Measurements from ENCODE around the gene DLG2. TPM values are rescaled to one million over a fixed set of nuclear protein-coding genes. Genes with fewer than 3 reads are reported as not detected.
"Not testable (repeated sequence)": the region's sequence is repeated elsewhere in the genome, so short reads cannot be mapped to it uniquely, and the experiment has no call there.

DLG2 gene
- total RNA-seq, 2 experiments from 2014 or later: 2.0 to 2.1 TPM

- no peaks in the 10 kb centered on the region for H3K36me3 ChIP-seq (ENCODE audit: insufficient read depth, low read length)
- Mint-ChIP-seq H3K9me3 (peaks cover 15% of the 10 kb centered on the region), H3K4me3 (no peak overlapping the region), H3K36me3 (ENCODE audit: low read depth) (no peaks in the 10 kb centered on the region), H3K27ac (no peak overlapping the region), H3K4me1 (ENCODE audit: low read depth) (no peaks in the 10 kb centered on the region), H3K27me3 (no peaks in the 10 kb centered on the region)
- no peak for DNase-seq
- no peaks in the 10 kb centered on the region for H3K27me3 ChIP-seq (ENCODE audit: control insufficient read depth in 1 of 2, insufficient read depth in 2 of 2, low read length in 2 of 2)
- H3K4me3 ChIP-seq (ENCODE audit: low read length): no peak overlapping the region
- H3K4me1 ChIP-seq (ENCODE audit: insufficient read depth, low read length): no peaks in the 10 kb centered on the region
- peaks cover 0 to 20% of the 10 kb centered on the region in 2 experiments for H3K9me3 ChIP-seq (ENCODE audit: control insufficient read depth in 1 of 2, insufficient read depth in 1 of 2, low read length in 2 of 2)
- intact Hi-C loops (cut with DNase I, micrococcal nuclease): no loop called here
- ChIA-PET CTCF (no interaction called here), POLR2A (no interaction called here)
- no peak for ATAC-seq (ENCODE audit: poor library complexity)
- no peak overlapping the region for H3K27ac ChIP-seq (ENCODE audit: low read depth in 1 of 2, low read length in 2 of 2)
- TF ChIP-seq, protein P1, sequence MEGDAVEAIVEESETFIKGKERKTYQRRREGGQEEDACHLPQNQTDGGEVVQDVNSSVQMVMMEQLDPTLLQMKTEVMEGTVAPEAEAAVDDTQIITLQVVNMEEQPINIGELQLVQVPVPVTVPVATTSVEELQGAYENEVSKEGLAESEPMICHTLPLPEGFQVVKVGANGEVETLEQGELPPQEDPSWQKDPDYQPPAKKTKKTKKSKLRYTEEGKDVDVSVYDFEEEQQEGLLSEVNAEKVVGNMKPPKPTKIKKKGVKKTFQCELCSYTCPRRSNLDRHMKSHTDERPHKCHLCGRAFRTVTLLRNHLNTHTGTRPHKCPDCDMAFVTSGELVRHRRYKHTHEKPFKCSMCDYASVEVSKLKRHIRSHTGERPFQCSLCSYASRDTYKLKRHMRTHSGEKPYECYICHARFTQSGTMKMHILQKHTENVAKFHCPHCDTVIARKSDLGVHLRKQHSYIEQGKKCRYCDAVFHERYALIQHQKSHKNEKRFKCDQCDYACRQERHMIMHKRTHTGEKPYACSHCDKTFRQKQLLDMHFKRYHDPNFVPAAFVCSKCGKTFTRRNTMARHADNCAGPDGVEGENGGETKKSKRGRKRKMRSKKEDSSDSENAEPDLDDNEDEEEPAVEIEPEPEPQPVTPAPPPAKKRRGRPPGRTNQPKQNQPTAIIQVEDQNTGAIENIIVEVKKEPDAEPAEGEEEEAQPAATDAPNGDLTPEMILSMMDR (IDR thresholded peaks at IDR 0.05): no peak
These were observed 220.3 kb downstream of the DLG2 start for GRCh38 chr11:85406841-85407240.

DNA sequence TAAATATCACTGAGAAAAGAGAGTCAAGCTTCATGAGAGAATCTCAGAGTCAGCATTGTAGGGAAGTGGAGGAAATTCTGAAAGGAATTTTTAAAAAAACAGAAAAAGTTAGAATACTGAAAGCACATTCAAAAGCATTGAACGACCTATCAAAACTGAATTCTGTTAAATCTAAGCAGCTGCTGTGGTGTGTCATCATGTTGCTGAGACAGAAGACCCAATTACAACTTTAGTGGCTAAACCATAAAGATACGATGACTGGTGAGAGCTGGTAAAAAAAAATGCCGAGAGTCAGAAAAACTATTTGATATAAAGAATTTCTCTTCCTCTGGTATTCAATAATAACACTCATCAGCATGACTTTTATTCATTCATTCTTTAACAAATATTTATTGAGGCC lies 220.8 kb downstream of the DLG2 start:
- Histone ChIP-seq H3K9me3 (ENCODE audit: control insufficient read depth in 1 of 2, insufficient read depth in 1 of 2, low read length in 2 of 2) (peaks cover 0 to 20% of the 10 kb centered on the region in 2 experiments), H3K36me3 (ENCODE audit: insufficient read depth, low read length) (no peaks in the 10 kb centered on the region), H3K27ac (ENCODE audit: low read depth in 1 of 2, low read length in 2 of 2) (no peak overlapping the region), H3K4me1 (ENCODE audit: insufficient read depth, low read length) (no peaks in the 10 kb centered on the region), H3K27me3 (ENCODE audit: control insufficient read depth in 1 of 2, insufficient read depth in 2 of 2, low read length in 2 of 2) (no peaks in the 10 kb centered on the region), H3K4me3 (ENCODE audit: low read length) (no peak overlapping the region)
- CTCF ChIA-PET: no interaction called here
- intact Hi-C loops (cut with DNase I, micrococcal nuclease): no loop called here
- no peak overlapping the region for H3K27ac Mint-ChIP-seq
- TF ChIP-seq, protein P1 (IDR thresholded peaks at IDR 0.05): no peak
- no peaks in the 10 kb centered on the region for H3K4me1 Mint-ChIP-seq (ENCODE audit: low read depth)
- no peak overlapping the region for H3K4me3 Mint-ChIP-seq
- no peaks in the 10 kb centered on the region for H3K27me3 Mint-ChIP-seq
- DNase-seq: no peak
- peaks cover 13% of the 10 kb centered on the region for H3K9me3 Mint-ChIP-seq
- H3K36me3 Mint-ChIP-seq (ENCODE audit: low read depth): peaks cover 3% of the 10 kb centered on the region
- no peak for ATAC-seq (ENCODE audit: poor library complexity)
- POLR2A ChIA-PET: no interaction called here

- intact Hi-C loops (cut with DNase I, micrococcal nuclease); H3K27ac ChIP-seq (ENCODE audit: low read depth in 1 of 2, low read length in 2 of 2); H3K4me3 Mint-ChIP-seq; H3K27ac Mint-ChIP-seq; DNase-seq; H3K27me3 ChIP-seq (ENCODE audit: control insufficient read depth in 1 of 2, insufficient read depth in 2 of 2, low read length in 2 of 2); H3K4me3 ChIP-seq (ENCODE audit: low read length); H3K4me1 Mint-ChIP-seq (ENCODE audit: low read depth); POLR2A ChIA-PET; H3K27me3 Mint-ChIP-seq; ATAC-seq (ENCODE audit: poor library complexity); CTCF ChIA-PET; H3K36me3 ChIP-seq (ENCODE audit: insufficient read depth, low read length); H3K4me1 ChIP-seq (ENCODE audit: insufficient read depth, low read length): not testable (repeated sequence)
- H3K9me3 Mint-ChIP-seq: peaks cover 36% of the 10 kb centered on the region
- peaks cover 7 to 11% of the 10 kb centered on the region in 2 experiments for H3K9me3 ChIP-seq (ENCODE audit: control insufficient read depth in 1 of 2, insufficient read depth in 1 of 2, low read length in 2 of 2)
- H3K36me3 Mint-ChIP-seq (ENCODE audit: low read depth): peaks cover 21% of the 10 kb centered on the region
These were observed 231.6 kb downstream of the DLG2 start for GRCh38 chr11:85395515-85396055.

DNA sequence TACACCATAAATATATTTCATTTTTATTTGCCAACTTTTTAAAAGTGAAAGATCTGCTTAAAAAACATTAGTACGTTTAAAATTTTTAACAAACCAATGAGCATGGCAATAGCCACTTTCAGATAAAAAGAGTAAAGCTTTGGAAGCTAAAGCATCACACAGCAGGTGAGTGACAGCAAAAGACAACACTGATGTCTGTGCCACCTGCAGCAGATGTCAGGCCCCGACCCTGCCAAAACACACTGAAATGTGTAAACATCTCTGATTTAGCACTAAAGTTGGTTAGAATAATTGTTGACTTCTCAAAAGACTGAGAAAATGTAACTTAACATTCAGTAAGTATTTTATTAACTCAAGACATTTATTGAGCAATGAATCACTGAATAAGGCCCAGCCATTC lies 232.9 kb downstream of the DLG2 start:
- Mint-ChIP-seq H3K36me3 (ENCODE audit: low read depth) (peaks cover 21% of the 10 kb centered on the region), H3K27ac (no peak overlapping the region), H3K4me3 (no peak overlapping the region), H3K27me3 (no peaks in the 10 kb centered on the region), H3K9me3 (peaks cover 41% of the 10 kb centered on the region), H3K4me1 (ENCODE audit: low read depth) (no peaks in the 10 kb centered on the region)
- Histone ChIP-seq H3K27ac (ENCODE audit: low read depth in 1 of 2, low read length in 2 of 2) (no peak overlapping the region), H3K36me3 (ENCODE audit: insufficient read depth, low read length) (no peaks in the 10 kb centered on the region), H3K4me1 (ENCODE audit: insufficient read depth, low read length) (no peaks in the 10 kb centered on the region), H3K4me3 (ENCODE audit: low read length) (no peak overlapping the region), H3K9me3 (ENCODE audit: control insufficient read depth in 1 of 2, insufficient read depth in 1 of 2, low read length in 2 of 2) (peaks cover 7 to 19% of the 10 kb centered on the region in 2 experiments), H3K27me3 (ENCODE audit: control insufficient read depth in 1 of 2, insufficient read depth in 2 of 2, low read length in 2 of 2) (no peaks in the 10 kb centered on the region)
- no peak for ATAC-seq (ENCODE audit: poor library complexity)
- intact Hi-C loops (cut with DNase I, micrococcal nuclease): no loop called here
- no peak for DNase-seq
- CTCF ChIA-PET: no interaction called here
- TF ChIP-seq, protein P1 (IDR thresholded peaks at IDR 0.05): no peak
- POLR2A ChIA-PET: no interaction called here
